Activated CD4-positive, alpha-beta T cell treated with anti-CD3 and anti-CD28 coated beads for 4 hours (primary cell): Measurements from ENCODE around the gene METTL1.
"Not testable (repeated sequence)": the region's sequence is repeated elsewhere in the genome, so short reads cannot be mapped to it uniquely, and the experiment has no call there.

Experiments used
- DNase-seq, 2 donors: peaks; one replicate each; pipeline ENCODE4 v3.0.0-alpha.2; 2020

METTL1 gene

DNA sequence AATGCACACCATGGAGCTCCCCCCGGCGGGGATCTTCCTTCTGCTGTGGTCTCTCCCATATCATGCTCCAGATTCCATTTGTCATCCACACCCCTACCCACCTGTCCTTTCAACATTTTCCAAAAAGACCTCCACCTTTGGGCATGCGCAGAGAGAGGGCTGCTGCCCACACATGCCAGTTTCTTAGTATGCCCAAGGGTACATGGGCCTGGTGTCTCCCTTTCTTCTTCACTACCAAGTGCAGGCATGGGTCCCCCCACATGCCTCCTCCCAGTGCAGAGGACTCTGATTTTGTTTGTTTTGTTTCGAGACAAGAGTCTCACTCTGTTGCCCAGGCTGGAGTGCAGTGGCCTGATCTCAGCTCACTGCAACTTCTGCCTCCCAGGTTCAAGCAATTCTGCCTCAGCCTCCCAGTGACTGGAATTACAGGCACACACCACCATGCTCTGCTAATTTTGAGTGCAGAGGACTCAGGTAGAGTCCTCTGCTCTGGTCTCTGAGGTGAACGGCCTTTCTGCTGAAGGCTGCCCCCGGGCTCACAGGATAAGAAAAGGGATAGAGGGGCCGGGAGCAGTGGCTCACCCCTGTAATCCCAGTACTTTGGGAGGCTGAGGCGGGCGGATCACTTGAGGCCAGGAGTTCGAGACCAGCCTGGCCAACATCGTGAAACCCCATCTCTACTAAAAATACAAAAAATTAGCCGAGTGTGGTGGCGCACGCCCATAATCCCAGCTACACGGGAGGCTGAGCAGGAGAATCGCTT lies 49.9 kb downstream of the METTL1 start:
- not testable (repeated sequence) for DNase-seq

DNA sequence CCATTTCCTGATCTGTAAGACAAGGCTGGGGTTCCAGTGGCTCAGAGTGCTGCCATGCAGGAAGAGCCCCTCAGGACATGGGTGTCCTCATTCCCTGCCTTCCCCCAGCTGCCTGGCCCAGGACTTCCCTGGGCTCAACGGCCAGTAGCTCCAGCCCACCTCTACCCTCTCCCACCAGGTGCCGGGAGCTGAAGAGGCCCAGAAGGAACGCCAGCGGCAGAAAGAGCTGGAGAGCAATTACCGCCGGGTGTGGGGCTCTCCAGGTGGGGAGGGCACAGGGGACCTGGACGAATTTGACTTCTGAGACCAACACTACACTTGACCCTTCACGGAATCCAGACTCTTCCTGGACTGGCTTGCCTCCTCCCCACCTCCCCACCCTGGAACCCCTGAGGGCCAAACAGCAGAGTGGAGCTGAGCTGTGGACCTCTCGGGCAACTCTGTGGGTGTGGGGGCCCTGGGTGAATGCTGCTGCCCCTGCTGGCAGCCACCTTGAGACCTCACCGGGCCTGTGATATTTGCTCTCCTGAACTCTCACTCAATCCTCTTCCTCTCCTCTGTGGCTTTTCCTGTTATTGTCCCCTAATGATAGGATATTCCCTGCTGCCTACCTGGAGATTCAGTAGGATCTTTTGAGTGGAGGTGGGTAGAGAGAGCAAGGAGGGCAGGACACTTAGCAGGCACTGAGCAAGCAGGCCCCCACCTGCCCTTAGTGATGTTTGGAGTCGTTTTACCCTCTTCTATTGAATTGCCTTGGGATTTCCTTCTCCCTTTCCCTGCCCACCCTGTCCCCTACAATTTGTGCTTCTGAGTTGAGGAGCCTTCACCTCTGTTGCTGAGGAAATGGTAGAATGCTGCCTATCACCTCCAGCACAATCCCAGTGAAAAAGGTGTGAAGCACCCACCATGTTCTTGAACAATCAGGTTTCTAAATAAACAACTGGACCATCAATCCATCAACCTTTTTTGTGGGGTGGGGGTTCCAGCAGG lies 51.0 kb downstream of the METTL1 start:
- DNase-seq, result no peak

DNA sequence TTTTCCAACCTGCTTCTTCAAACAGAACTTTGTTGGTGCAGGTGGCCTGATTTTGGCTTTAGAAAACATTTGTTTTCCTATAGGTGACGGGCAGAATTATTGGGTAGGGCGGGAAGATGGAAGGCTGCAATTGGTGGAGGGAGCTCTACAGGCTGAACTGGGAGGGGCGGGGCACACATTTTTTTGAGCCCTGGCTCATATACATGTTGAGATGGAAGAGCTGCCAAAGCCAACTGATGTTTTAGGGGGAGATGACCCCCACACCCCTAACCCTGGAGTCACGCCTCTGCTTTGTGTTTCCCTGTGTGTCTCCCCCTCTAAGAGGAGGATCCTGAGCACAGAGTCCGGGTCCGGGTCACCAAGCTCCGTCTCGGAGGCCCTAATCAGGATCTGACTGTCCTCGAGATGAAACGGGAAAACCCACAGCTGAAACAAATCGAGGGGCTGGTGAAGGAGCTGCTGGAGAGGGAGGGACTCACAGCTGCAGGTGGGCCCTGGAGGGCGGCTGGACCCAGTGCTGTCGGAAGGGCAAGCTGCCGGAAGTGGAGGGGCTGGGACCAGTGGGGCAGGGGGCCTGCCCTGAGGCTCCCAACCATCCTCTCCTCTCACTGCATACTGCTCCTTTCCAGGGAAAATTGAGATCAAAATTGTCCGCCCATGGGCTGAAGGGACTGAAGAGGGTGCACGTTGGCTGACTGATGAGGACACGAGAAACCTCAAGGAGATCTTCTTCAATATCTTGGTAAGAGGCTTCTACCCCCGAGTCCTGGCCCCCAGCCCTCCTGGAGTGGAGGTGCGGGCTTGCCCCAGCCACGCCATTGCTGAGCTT lies 51.9 kb downstream of the METTL1 start:
- no peak for DNase-seq

DNA sequence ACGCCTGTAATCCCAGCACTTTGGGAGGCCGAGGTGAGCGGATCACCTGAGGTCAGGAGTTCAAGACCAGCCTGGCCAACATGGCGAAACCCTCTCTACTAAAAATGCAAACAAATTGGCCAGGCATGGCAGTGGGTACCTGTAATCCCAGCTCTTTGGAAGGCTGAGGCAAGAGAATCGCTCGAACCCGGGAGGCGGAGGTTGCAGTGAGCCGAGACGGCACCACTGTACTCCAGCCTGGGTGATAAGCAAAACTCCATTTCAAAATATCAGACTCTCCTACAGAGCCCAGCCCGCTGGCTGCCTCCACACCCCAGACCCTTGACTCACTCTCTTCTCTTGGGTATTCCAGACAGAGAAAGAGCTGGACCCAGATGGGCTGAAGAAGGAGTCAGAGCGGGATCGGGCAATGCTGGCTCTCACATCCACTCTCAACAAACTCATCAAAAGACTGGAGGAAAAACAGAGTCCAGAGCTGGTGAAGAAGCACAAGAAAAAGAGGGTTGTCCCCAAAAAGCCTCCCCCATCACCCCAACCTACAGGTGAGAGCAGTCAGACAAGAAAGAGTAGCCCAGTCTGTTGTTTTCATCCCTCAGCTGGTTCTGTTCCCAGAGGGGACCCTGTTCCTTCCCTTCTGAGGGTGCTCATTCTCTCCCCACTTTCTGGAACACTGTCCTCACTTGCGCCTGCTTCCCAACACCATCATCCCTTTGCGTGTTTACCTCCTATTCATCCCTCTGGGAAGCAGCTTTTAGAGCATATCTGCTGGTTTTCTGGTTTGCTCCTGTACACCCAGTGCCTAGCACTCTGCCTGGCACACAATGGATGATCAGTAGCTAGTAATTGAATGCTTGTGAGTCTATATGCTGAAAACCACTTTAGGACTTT lies 53.0 kb downstream of the METTL1 start:
- DNase-seq, result no peak
